PC-9 (cell line): ENCODE results near the gene PTPRD. TPM values are rescaled to one million over a fixed set of nuclear protein-coding genes. Genes with fewer than 3 reads are reported as not detected.

Experiments used
- BruUV-seq: library from RNA; stranded (reverse); fragments of 400-500 nt; replicated peaks from 2 replicates; lab custom pipeline; 2021; lab: Mats Ljungman, UMichigan
- CTCF ChIA-PET: fragments of 300-600 bp; sonication (Branson Sonifier 250); formaldehyde crosslinking; loops from one replicate; lab custom pipeline; 2022; ENCODE audit warnings: antibody characterized with exemption; lab: Charles Lee
- POLR2A ChIA-PET: fragments of 300-600 bp; sonication (Branson Sonifier 250); formaldehyde crosslinking; loops from one replicate; lab custom pipeline; 2022; ENCODE audit warnings: antibody characterized with exemption; ENCODE audit not compliant: unreplicated experiment; lab: Charles Lee
- DNase-seq, 2 experiments: peaks; one replicate each; pipeline versions ENCODE4 v3.0.0 to v3.0.0-alpha.2; 2015 to 2022; ENCODE audit warnings: mixed read lengths in 1 of 2
- H2AFZ ChIP-seq: fragments of 200-600 bp; sonication (generic); 2 replicates; pipeline ENCODE4 v1.8.1; 2017; ENCODE audit warnings: antibody characterized with exemption
- H3F3A ChIP-seq: fragments of 200-600 bp; sonication (generic); 2 replicates; pipeline ENCODE4 v1.8.1; 2017; ENCODE audit warnings: antibody characterized with exemption, mild to moderate bottlenecking, low read depth; ENCODE audit not compliant: insufficient read depth
- H3K27ac ChIP-seq: fragments of 200-600 bp; sonication (generic); 2 replicates; pipeline ENCODE4 v1.6.1; 2016; ENCODE audit warnings: mixed run types
- H3K27me3 ChIP-seq: fragments of 200-600 bp; sonication (generic); 2 replicates; pipeline ENCODE4 v1.6.1; 2016; ENCODE audit warnings: low read depth, mixed run types; ENCODE audit not compliant: insufficient read depth
- H3K36me3 ChIP-seq: fragments of 200-600 bp; sonication (generic); 2 replicates; pipeline ENCODE4 v1.6.1; 2016; ENCODE audit warnings: low read depth, mixed run types
- H3K4me1 ChIP-seq: fragments of 200-600 bp; sonication (generic); replicated peaks from 2 replicates; pipeline ENCODE4 v1.6.1; 2016; ENCODE audit warnings: mixed run types; ENCODE audit not compliant: insufficient read depth
- H3K4me2 ChIP-seq: fragments of 200-600 bp; sonication (generic); 2 replicates; pipeline ENCODE4 v1.6.1; 2017; ENCODE audit warnings: mixed run types
- H3K4me3 ChIP-seq: fragments of 200-600 bp; sonication (generic); 2 replicates; pipeline ENCODE4 v1.6.1; 2016; ENCODE audit warnings: mixed run types
- H3K79me2 ChIP-seq: fragments of 200-600 bp; sonication (generic); 2 replicates; pipeline ENCODE4 v1.6.1; 2017; ENCODE audit warnings: low read depth, mixed run types
- H3K9me2 ChIP-seq: fragments of 200-600 bp; sonication (generic); 2 replicates; pipeline ENCODE4 v1.8.1; 2017; ENCODE audit warnings: mild to moderate bottlenecking; ENCODE audit not compliant: insufficient read depth
- H3K9me3 ChIP-seq: fragments of 200-600 bp; sonication (generic); 2 replicates; pipeline ENCODE4 v1.8.1; 2016; ENCODE audit warnings: low read depth; ENCODE audit not compliant: insufficient read depth
- H4K20me1 ChIP-seq: fragments of 200-600 bp; sonication (generic); 2 replicates; pipeline ENCODE4 v1.8.1; 2017; ENCODE audit not compliant: insufficient read depth
- CTCF ChIP-seq: fragments of 200-600 bp; sonication (generic); conservative IDR thresholded peaks from 2 replicates; pipeline ENCODE4 v1.6.1; 2017; ENCODE audit warnings: mixed run types, antibody characterized with exemption, mild to moderate bottlenecking, moderate library complexity
- EZH2 ChIP-seq: fragments of 200-600 bp; sonication (generic); IDR thresholded peaks from 2 replicates; pipeline ENCODE4 v1.8.0; 2017; ENCODE audit warnings: antibody characterized with exemption, low read depth
- intact Hi-C: fragments of 100-400 bp; cut with micrococcal nuclease; formaldehyde crosslinking; loops from one replicate; pipeline ENCODE4 v1.10.0; 2022; ENCODE audit not compliant: unreplicated experiment
- total RNA-seq: library from RNA; stranded (reverse); gene quantifications from 2 replicates; pipeline ENCODE4 v1.2.3, GENCODE V29; 2021

The PTPRD gene
- total RNA-seq, 1 experiment from 2014 or later = not detected

GRCh38 chr9:10387282-10387681 is 225.5 kb downstream of the PTPRD start:
- POLR2A ChIA-PET = no interaction called here
- intact Hi-C loops = no loop called here
- no peaks in the 10 kb centered on the region for H3K9me3 ChIP-seq
- TF ChIP-seq CTCF = no peak
- no peak for TF ChIP-seq EZH2
- no peaks in the 10 kb centered on the region for H3K4me1 ChIP-seq
- H4K20me1 ChIP-seq = no peaks in the 10 kb centered on the region
- no peaks in the 10 kb centered on the region for H3F3A ChIP-seq
- no peaks in the 10 kb centered on the region for H3K79me2 ChIP-seq
- CTCF ChIA-PET = no interaction called here
- H3K36me3 ChIP-seq = no peaks in the 10 kb centered on the region
- no peak overlapping the region for H2AFZ ChIP-seq
- H3K27me3 ChIP-seq = no peaks in the 10 kb centered on the region
- no TSS peak for BruUV-seq
- H3K4me2 ChIP-seq = no peak overlapping the region
- H3K27ac ChIP-seq = no peak overlapping the region
- H3K4me3 ChIP-seq = no peak overlapping the region
- no peaks in the 10 kb centered on the region for H3K9me2 ChIP-seq
- DNase-seq = no peak

GRCh38 chr9:10371824-10372223 is 241.0 kb downstream of the PTPRD start:
- Histone ChIP-seq H3K36me3 (no peaks in the 10 kb centered on the region), H3K4me1 (no peaks in the 10 kb centered on the region), H3K27me3 (no peaks in the 10 kb centered on the region), H3F3A (no peaks in the 10 kb centered on the region), H3K9me3 (no peaks in the 10 kb centered on the region), H4K20me1 (no peaks in the 10 kb centered on the region), H3K4me3 (no peak overlapping the region), H3K9me2 (no peaks in the 10 kb centered on the region), H3K4me2 (no peak overlapping the region), H3K79me2 (no peaks in the 10 kb centered on the region), H2AFZ (no peak overlapping the region), H3K27ac (no peak overlapping the region)
- TF ChIP-seq EZH2 = no peak
- TF ChIP-seq CTCF = no peak
- POLR2A ChIA-PET = no interaction called here
- intact Hi-C loops = no loop called here
- no TSS peak for BruUV-seq
- CTCF ChIA-PET = no interaction called here
- no peak for DNase-seq

GRCh38 chr9:10366171-10366779 is 246.5 kb downstream of the PTPRD start:
- POLR2A ChIA-PET = no interaction called here
- no peaks in the 10 kb centered on the region for H3K36me3 ChIP-seq
- no peak overlapping the region for H3K4me3 ChIP-seq
- no peaks in the 10 kb centered on the region for H4K20me1 ChIP-seq
- CTCF ChIA-PET = no interaction called here
- H2AFZ ChIP-seq = no peak overlapping the region
- H3K4me2 ChIP-seq = no peak overlapping the region
- H3F3A ChIP-seq = no peaks in the 10 kb centered on the region
- H3K9me2 ChIP-seq = no peaks in the 10 kb centered on the region
- DNase-seq = no peak
- no peaks in the 10 kb centered on the region for H3K9me3 ChIP-seq
- H3K79me2 ChIP-seq = no peaks in the 10 kb centered on the region
- H3K27ac ChIP-seq = no peak overlapping the region
- TF ChIP-seq CTCF = peak; percentile 66
- no peak for TF ChIP-seq EZH2
- intact Hi-C loops = loop anchor here (5.0 kb wide), 1 partner anchor 1961 kb away; no protein-coding TSS in a partner anchor
- no TSS peak for BruUV-seq
- H3K27me3 ChIP-seq = no peaks in the 10 kb centered on the region
- H3K4me1 ChIP-seq = no peaks in the 10 kb centered on the region
